Panc1 (cell line): ENCODE measurements around the gene S100A1. TPM values are rescaled to one million over a fixed set of nuclear protein-coding genes. Genes with fewer than 3 reads are reported as not detected.

Experiments used
- ATAC-seq: fragments of 200-7000 bp; cut with Tn5 transposase; 2 replicates; pipeline ENCODE4 v1.9.1; 2020; ENCODE audit warnings: mild to moderate bottlenecking, moderate library complexity
- BruUV-seq: library from RNA; stranded (reverse); fragments of 400-500 nt; replicated peaks from 2 replicates; lab custom pipeline; 2021; lab: Mats Ljungman, UMichigan
- CTCF ChIA-PET: fragments of 300-600 bp; sonication (Branson Sonifier 250); formaldehyde crosslinking; loops from one replicate; lab custom pipeline; 2022; ENCODE audit warnings: antibody characterized with exemption; lab: Charles Lee
- POLR2A ChIA-PET: fragments of 300-600 bp; sonication (Branson Sonifier 250); formaldehyde crosslinking; loops from one replicate; lab custom pipeline; 2022; ENCODE audit warnings: antibody characterized with exemption; lab: Charles Lee
- DNase-seq: peaks from one replicate; pipeline ENCODE4 v3.0.0-alpha.2; 2010; ENCODE audit warnings: low read depth, low spot score
- H3K27ac ChIP-seq: 2 replicates; pipeline ENCODE4 v1.5.1; 2011; ENCODE audit warnings: mild to moderate bottlenecking, low read length, inconsistent platforms
- H3K27me3 ChIP-seq: fragments of 200-500 bp; sonication (Bioruptor generic); 2 replicates; pipeline ENCODE4 v1.6.0; 2014; ENCODE audit warnings: low read length, inconsistent platforms; ENCODE audit not compliant: control insufficient read depth, insufficient read depth
- H3K36me3 ChIP-seq: fragments of 200-500 bp; sonication (Bioruptor generic); 2 replicates; pipeline ENCODE4 v1.5.1; 2014; ENCODE audit warnings: inconsistent platforms, mild to moderate bottlenecking, low read length, moderate library complexity; ENCODE audit not compliant: control insufficient read depth, insufficient read depth
- H3K4me1 ChIP-seq: 2 replicates; pipeline ENCODE4 v1.5.1; 2011; ENCODE audit warnings: inconsistent platforms, mild to moderate bottlenecking, low read length, moderate library complexity; ENCODE audit not compliant: control insufficient read depth, insufficient read depth
- H3K4me3 ChIP-seq, 2 experiments: 2 replicates each; pipeline ENCODE4 v1.5.1; 2011 to 2012; ENCODE audit warnings: low read depth in 2 of 2, low read length in 2 of 2, mild to moderate bottlenecking in 2 of 2, inconsistent platforms in 1 of 2, moderate library complexity in 1 of 2
- H3K9me3 ChIP-seq: fragments of 200-500 bp; sonication (Bioruptor generic); 2 replicates; pipeline ENCODE4 v1.5.1; 2014; ENCODE audit warnings: low read depth, mild to moderate bottlenecking, inconsistent platforms, low read length, moderate library complexity; ENCODE audit not compliant: control insufficient read depth, insufficient read depth
- CTCF ChIP-seq: fragments of 450-650 bp; IDR thresholded peaks from 2 replicates; pipeline ENCODE4 v1.5.1; 2017; ENCODE audit warnings: mild to moderate bottlenecking
- POLR2AphosphoS5 ChIP-seq: IDR thresholded peaks from 2 replicates; pipeline ENCODE4 v1.6.1; 2012; ENCODE audit warnings: mild to moderate bottlenecking, low read depth, low read length, moderate library complexity
- REST ChIP-seq, 2 experiments: IDR thresholded peaks; 2 replicates each; pipeline ENCODE4 v1.6.1; 2011 to 2012; ENCODE audit warnings: low read depth in 2 of 2, control low read depth in 1 of 2, low read length in 1 of 2, mild to moderate bottlenecking in 1 of 2, moderate library complexity in 1 of 2; ENCODE audit not compliant: insufficient read depth in 1 of 2
- SIN3A ChIP-seq: IDR thresholded peaks from 2 replicates; pipeline ENCODE4 v1.6.1; 2012; ENCODE audit warnings: low read depth, mild to moderate bottlenecking, low read length, moderate library complexity, borderline replicate concordance; ENCODE audit not compliant: insufficient read depth
- TCF7L2 ChIP-seq: IDR thresholded peaks from 2 replicates; pipeline ENCODE4 v1.6.1; 2011; ENCODE audit warnings: mild to moderate bottlenecking, low read depth, low read length, inconsistent platforms
- in situ Hi-C: cut with HindIII; loops from 2 replicates; pipeline ENCODE4 v1.10.0; 2016; ENCODE audit warnings: low sequenced_read_pairs, low pct_unique_long_range_greater_than_20kb
- intact Hi-C: fragments of 100-400 bp; cut with micrococcal nuclease; formaldehyde crosslinking; loops from one replicate; pipeline ENCODE4 v1.10.0; 2022; ENCODE audit not compliant: unreplicated experiment
- total RNA-seq: library from RNA; stranded (reverse); gene quantifications from one replicate; pipeline ENCODE4 v1.2.1, GENCODE V29; 2021; ENCODE audit not compliant: unreplicated experiment

S100A1 gene
- total RNA-seq, 1 experiment from 2014 or later: 2.9 TPM

- DNase-seq (no peak), ATAC-seq (no peak)
- POLR2A ChIA-PET: no interaction called here
- TF ChIP-seq CTCF (no peak), SIN3A (no peak), POLR2AphosphoS5 (no peak), TCF7L2 (no peak), REST (IDR thresholded peaks at IDR 0.05; ENCODE audit: insufficient read depth in 1 of 2, low read depth in 2 of 2, low read length in 1 of 2) (no peak)
- no peaks in the 10 kb centered on the region for H3K36me3 ChIP-seq
- H3K4me3 ChIP-seq: no peak overlapping the region
- peaks cover 10% of the 10 kb centered on the region; the same call in 1 of the 2 replicates for H3K4me1 ChIP-seq
- H3K9me3 ChIP-seq: no peaks in the 10 kb centered on the region
- in situ Hi-C loops (no loop called here), intact Hi-C loops (no loop called here)
- H3K27me3 ChIP-seq: peaks cover 7% of the 10 kb centered on the region
- H3K27ac ChIP-seq: no peak overlapping the region
- BruUV-seq: no TSS peak
- CTCF ChIA-PET: interaction anchor here (0.7 to 0.9 kb wide), 2 partner anchors 57 to 326 kb away, joined by 3 to 19 read pairs; no protein-coding TSS in a partner anchor
Observed at GRCh38 chr1:153680120-153680403, 51.8 kb downstream of the S100A1 start.

Other genes starting within 250 kb of the S100A1 start
- gene S100A8, start 237.4 kb upstream of the S100A1 start, total RNA-seq: not detected
- not detected for gene S100A7A, start 211.9 kb upstream of the S100A1 start, total RNA-seq
- gene S100A7, start 167.8 kb upstream of the S100A1 start, total RNA-seq: not detected
- gene S100A6, start 92.4 kb upstream of the S100A1 start, total RNA-seq: 1,986 TPM
- gene S100A5, start 87.5 kb upstream of the S100A1 start, total RNA-seq: 0.72 TPM
- gene S100A4, start 82.6 kb upstream of the S100A1 start, total RNA-seq: 773 TPM
- gene S100A3, start 79.2 kb upstream of the S100A1 start, total RNA-seq: 12.0 TPM
- 6.2 TPM for gene S100A2, start 62.6 kb upstream of the S100A1 start, total RNA-seq
- gene S100A16, start 15.3 kb upstream of the S100A1 start, total RNA-seq: 61.6 TPM
- gene S100A14, start 12.1 kb upstream of the S100A1 start, total RNA-seq: 0.57 TPM
- 111 TPM for gene S100A13, start 929 bp upstream of the S100A1 start, total RNA-seq
- 87.0 TPM for gene CHTOP, start 5.6 kb downstream of the S100A1 start, total RNA-seq
- 46.8 TPM for gene SNAPIN, start 30.3 kb downstream of the S100A1 start, total RNA-seq
- gene ILF2, start 42.6 kb downstream of the S100A1 start, total RNA-seq: 221 TPM
- 0.36 TPM for gene NPR1, start 50.3 kb downstream of the S100A1 start, total RNA-seq
- gene INTS3, start 99.6 kb downstream of the S100A1 start, total RNA-seq: 77.3 TPM
- 8.0 TPM for gene SLC27A3, start 147.0 kb downstream of the S100A1 start, total RNA-seq